Astrocyte of the spinal cord (primary cell): ENCODE results near the gene LTF.

Experiments
- DNase-seq: peaks from one replicate; pipeline ENCODE4 v3.0.0; 2011; ENCODE audit warnings: low read depth, low spot score
- H3K4me3 ChIP-seq: 2 replicates; pipeline ENCODE4 v1.5.1; 2011; ENCODE audit warnings: low read depth, mild to moderate bottlenecking, low read length, moderate library complexity
- CTCF ChIP-seq: IDR thresholded peaks from 2 replicates; pipeline ENCODE4 v1.5.1; 2012; ENCODE audit warnings: low read depth, mild to moderate bottlenecking, low read length, inconsistent platforms
- in situ Hi-C: cut with HindIII; loops from 2 replicates; pipeline ENCODE4 v1.10.0; 2017; ENCODE audit warnings: low sequenced_read_pairs

Gene LTF

GRCh38 chr3:46400000-46400734 lies 64.5 kb downstream of the LTF start:
- DNase-seq: peak; percentile 22
- no peak overlapping the region for H3K4me3 ChIP-seq
- TF ChIP-seq CTCF: no peak
- in situ Hi-C loops: no loop called here

GRCh38 chr3:46399557-46399956 lies 65.1 kb downstream of the LTF start:
- in situ Hi-C loops: no loop called here
- DNase-seq: no peak

GRCh38 chr3:46399098-46399497 lies 65.6 kb downstream of the LTF start:
- TF ChIP-seq CTCF: no peak
- no peak for DNase-seq
- in situ Hi-C loops: no loop called here
- no peak overlapping the region for H3K4me3 ChIP-seq

More at GRCh38 chr3:46399557-46399956, 65.1 kb downstream of the LTF start:
- no peak for TF ChIP-seq CTCF
- H3K4me3 ChIP-seq: no peak overlapping the region

GRCh38 chr3:46398186-46398955 lies 66.3 kb downstream of the LTF start:
- no peak for DNase-seq
- no peak overlapping the region for H3K4me3 ChIP-seq
- TF ChIP-seq CTCF: no peak
- in situ Hi-C loops: no loop called here

GRCh38 chr3:46397111-46397510 lies 67.6 kb downstream of the LTF start:
- H3K4me3 ChIP-seq: no peak overlapping the region
- in situ Hi-C loops: no loop called here
- no peak for TF ChIP-seq CTCF
- no peak for DNase-seq

- no peak overlapping the region for H3K4me3 ChIP-seq
- in situ Hi-C loops: no loop called here
- no peak for TF ChIP-seq CTCF
- no peak for DNase-seq
Observed at GRCh38 chr3:46395766-46396530, 68.8 kb downstream of the LTF start.
